22Rv1 (cell line): ENCODE data around the gene IL4R.

Experiments
- ZFX ChIP-seq: fragments of 450-650 bp; IDR thresholded peaks from 2 replicates; pipeline ENCODE4 v1.6.1; 2017; ENCODE audit warnings: antibody characterized with exemption, borderline replicate concordance
- TF ChIP-seq, protein P1 (sequence below): fragments of 450-650 bp; IDR thresholded peaks from 2 replicates; pipeline ENCODE4 v1.5.1; 2017; ENCODE audit warnings: mild to moderate bottlenecking

DNA sequence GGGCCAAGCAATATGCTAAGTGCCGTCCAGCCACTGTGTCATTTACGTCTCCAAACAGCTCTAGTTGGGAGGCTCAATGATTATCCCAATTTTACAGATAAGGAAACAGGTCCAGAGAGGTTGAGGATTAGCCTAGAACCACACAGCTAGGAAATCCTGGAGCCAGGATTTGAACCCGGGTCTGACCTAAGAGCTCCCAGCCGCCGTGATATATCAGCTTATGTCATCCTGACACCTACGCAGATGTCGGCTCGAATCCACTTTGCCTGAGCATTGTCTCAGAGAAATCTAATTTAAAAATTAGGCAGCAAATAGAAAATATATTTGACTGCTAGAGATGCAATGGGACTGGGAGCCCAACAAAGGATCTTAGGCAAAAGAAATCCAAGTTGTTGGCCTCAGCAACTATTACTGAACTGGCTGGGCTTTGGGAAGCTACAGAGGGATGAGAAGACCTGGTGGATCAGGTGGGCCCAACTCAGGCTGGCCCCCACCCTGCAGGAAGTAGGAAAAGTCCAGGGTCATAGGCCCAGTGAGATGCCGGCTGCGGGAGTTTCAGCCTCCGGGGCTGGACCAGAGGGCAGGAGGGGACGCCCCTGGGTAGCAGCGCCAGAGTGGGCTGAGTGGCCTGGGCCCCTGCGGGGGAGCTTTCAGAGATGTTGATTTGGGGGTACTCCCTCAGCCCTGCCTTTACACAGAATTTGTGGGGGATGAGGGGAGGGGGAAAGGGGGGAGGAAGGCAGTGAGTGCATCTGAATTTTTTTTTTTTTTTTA is 53.1 kb downstream of the IL4R start:
- TF ChIP-seq, protein P1, sequence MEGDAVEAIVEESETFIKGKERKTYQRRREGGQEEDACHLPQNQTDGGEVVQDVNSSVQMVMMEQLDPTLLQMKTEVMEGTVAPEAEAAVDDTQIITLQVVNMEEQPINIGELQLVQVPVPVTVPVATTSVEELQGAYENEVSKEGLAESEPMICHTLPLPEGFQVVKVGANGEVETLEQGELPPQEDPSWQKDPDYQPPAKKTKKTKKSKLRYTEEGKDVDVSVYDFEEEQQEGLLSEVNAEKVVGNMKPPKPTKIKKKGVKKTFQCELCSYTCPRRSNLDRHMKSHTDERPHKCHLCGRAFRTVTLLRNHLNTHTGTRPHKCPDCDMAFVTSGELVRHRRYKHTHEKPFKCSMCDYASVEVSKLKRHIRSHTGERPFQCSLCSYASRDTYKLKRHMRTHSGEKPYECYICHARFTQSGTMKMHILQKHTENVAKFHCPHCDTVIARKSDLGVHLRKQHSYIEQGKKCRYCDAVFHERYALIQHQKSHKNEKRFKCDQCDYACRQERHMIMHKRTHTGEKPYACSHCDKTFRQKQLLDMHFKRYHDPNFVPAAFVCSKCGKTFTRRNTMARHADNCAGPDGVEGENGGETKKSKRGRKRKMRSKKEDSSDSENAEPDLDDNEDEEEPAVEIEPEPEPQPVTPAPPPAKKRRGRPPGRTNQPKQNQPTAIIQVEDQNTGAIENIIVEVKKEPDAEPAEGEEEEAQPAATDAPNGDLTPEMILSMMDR: no peak
- no peak for TF ChIP-seq ZFX
